CD4-positive, CD25-positive, alpha-beta regulatory T cell (primary cell): ENCODE results near the gene NBEA. TPM values are rescaled to one million over a fixed set of nuclear protein-coding genes. Genes with fewer than 3 reads are reported as not detected.
A peak's percentile ranks its signal among the peaks of the same experiment; 100 is the strongest.

Experiments
- ATAC-seq, 2 donors: fragments of 150-1000 bp; cut with Tn5 transposase; one replicate each; pipeline ENCODE4 v1.10.0; 2021; ENCODE audit warnings: low read depth in 2 of 2, moderate number of reproducible peaks in 2 of 2, moderate library complexity in 1 of 2
- DNase-seq, 3 donors: peaks; one replicate each; pipeline versions ENCODE4 v3.0.0 to v3.0.0-alpha.2; 2012 to 2022; ENCODE audit warnings: mixed read lengths in 1 of 3
- H3K27ac ChIP-seq: one replicate; pipeline ENCODE4 v1.7.0; 2013; ENCODE audit warnings: mild to moderate bottlenecking, low read length; ENCODE audit not compliant: insufficient read depth, poor library complexity, severe bottlenecking
- H3K27me3 ChIP-seq: one replicate; pipeline ENCODE4 v1.7.0; 2013; ENCODE audit warnings: low read length; ENCODE audit not compliant: control insufficient read depth, insufficient read depth
- H3K36me3 ChIP-seq: one replicate; pipeline ENCODE4 v1.7.0; 2013; ENCODE audit warnings: mild to moderate bottlenecking, low read length, moderate library complexity; ENCODE audit not compliant: control insufficient read depth, insufficient read depth
- H3K4me1 ChIP-seq: 2 replicates; pipeline ENCODE4 v1.7.0; 2013; ENCODE audit warnings: mild to moderate bottlenecking, low read length; ENCODE audit not compliant: insufficient read depth, control insufficient read depth, poor library complexity, severe bottlenecking
- H3K4me3 ChIP-seq: one replicate; pipeline ENCODE4 v1.7.0; 2013; ENCODE audit warnings: low read depth, mild to moderate bottlenecking, low read length, moderate library complexity
- H3K9me3 ChIP-seq, 2 experiments: 1 replicate in 1 of 2; 2 replicates in 1 of 2; pipeline ENCODE4 v1.7.0; 2013; ENCODE audit warnings: low read length in 2 of 2, mild to moderate bottlenecking in 1 of 2, moderate library complexity in 1 of 2; ENCODE audit not compliant: control insufficient read depth in 2 of 2
- H3K27ac Mint-ChIP-seq, 3 donors: one replicate each; pipeline ENCODE4 v1.8.0; 2020 to 2022; ENCODE audit warnings: mild to moderate bottlenecking in 3 of 3, mixed read lengths in 3 of 3, moderate library complexity in 2 of 3
- H3K27me3 Mint-ChIP-seq: one replicate; pipeline ENCODE4 v1.8.0; 2022; ENCODE audit warnings: mild to moderate bottlenecking, mixed read lengths
- H3K36me3 Mint-ChIP-seq: one replicate; pipeline ENCODE4 v1.8.0; 2020; ENCODE audit warnings: mixed read lengths
- H3K4me1 Mint-ChIP-seq, 4 donors: one replicate each; pipeline ENCODE4 v1.8.0; 2020 to 2022; ENCODE audit warnings: mixed read lengths in 4 of 4, mild to moderate bottlenecking in 1 of 4
- H3K4me3 Mint-ChIP-seq, 4 donors: one replicate each; pipeline ENCODE4 v1.8.0; 2020 to 2022; ENCODE audit warnings: mild to moderate bottlenecking in 4 of 4, mixed read lengths in 4 of 4, moderate library complexity in 3 of 4
- H3K9me3 Mint-ChIP-seq, 7 donors: one replicate each; pipeline ENCODE4 v1.8.0; 2020 to 2022; ENCODE audit warnings: mixed read lengths in 7 of 7, mild to moderate bottlenecking in 3 of 7, moderate library complexity in 2 of 7
- polyA plus RNA-seq, 4 donors: library from polyadenylated mRNA; unstranded; fragments of 300-500 nt; fragmentation: Illumina TruSeq; gene quantifications; one replicate each; pipeline ENCODE4 v1.2.3, GENCODE V29; 2021
- total RNA-seq: library from RNA; stranded (reverse); gene quantifications from one replicate; pipeline ENCODE4 v1.2.3, GENCODE V29; 2022

The NBEA gene
- total and polyA plus RNA-seq, 5 donors from 2014 or later = 0.02 to 1.1 (median 0.30) TPM

DNA sequence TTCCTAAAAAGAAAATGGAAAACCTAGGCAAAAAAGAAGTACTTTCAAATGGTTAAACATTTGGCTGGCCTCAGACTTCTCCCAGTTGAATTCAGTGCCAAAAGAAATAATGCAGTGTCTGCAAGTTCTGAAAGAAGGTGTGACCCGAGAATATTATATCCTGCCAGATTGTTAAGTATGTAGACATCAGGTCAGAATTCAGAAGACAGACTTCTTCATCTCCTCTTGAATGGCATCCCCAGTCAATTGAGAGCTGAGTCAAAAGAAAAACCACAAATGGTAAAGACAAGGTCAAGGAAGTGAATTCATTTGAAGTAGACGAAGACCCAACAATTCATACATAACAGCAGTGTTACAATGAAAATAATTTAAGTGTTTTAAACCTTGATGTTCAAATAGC is 194.5 kb downstream of the NBEA start:
- no peaks in the 10 kb centered on the region for H3K9me3 ChIP-seq
- Mint-ChIP-seq H3K4me1 (no peaks in the 10 kb centered on the region), H3K27me3 (no peaks in the 10 kb centered on the region), H3K4me3 (no peak overlapping the region), H3K27ac (no peak overlapping the region), H3K9me3 (peaks cover 0 to 6% (median 0%) of the 10 kb centered on the region in 7 donors), H3K36me3 (no peaks in the 10 kb centered on the region)
- H3K4me1 ChIP-seq = no peaks in the 10 kb centered on the region
- peak in 1 of 3 donors; percentile 24 for DNase-seq
- H3K4me3 ChIP-seq = no peak overlapping the region
- no peak overlapping the region for H3K27ac ChIP-seq
- ATAC-seq = no peak
- no peaks in the 10 kb centered on the region for H3K36me3 ChIP-seq
- H3K27me3 ChIP-seq = no peaks in the 10 kb centered on the region

DNA sequence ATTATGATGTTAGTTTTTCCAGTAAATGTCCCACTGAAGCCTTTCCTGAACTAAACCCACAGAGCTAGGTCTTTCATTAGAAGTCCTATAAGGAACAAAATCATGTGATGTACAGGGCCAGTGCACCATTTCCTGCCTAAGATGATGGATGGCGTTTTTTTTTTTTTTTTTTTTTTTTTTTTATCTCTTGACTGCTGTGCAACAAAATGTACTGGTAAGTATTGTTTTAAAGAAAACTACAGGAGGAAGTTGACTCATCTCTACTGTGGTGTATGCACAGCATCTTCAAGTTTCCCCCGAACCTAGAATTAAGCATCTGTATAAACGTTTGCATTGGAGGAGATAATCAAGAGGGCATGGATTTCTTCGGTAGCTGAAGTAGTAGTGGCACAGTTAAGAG is 197.5 kb downstream of the NBEA start:
- Mint-ChIP-seq H3K4me3 (no peak overlapping the region), H3K4me1 (no peaks in the 10 kb centered on the region), H3K27ac (no peak overlapping the region), H3K27me3 (no peaks in the 10 kb centered on the region), H3K9me3 (peaks cover 0 to 7% (median 0%) of the 10 kb centered on the region in 7 donors), H3K36me3 (no peaks in the 10 kb centered on the region)
- H3K4me3 ChIP-seq = no peak overlapping the region
- no peak for ATAC-seq
- no peak overlapping the region for H3K27ac ChIP-seq
- H3K27me3 ChIP-seq = no peaks in the 10 kb centered on the region
- H3K36me3 ChIP-seq = no peaks in the 10 kb centered on the region
- H3K4me1 ChIP-seq = no peaks in the 10 kb centered on the region
- no peaks in the 10 kb centered on the region for H3K9me3 ChIP-seq
- DNase-seq = peak in 1 of 3 donors; percentile 41

DNA sequence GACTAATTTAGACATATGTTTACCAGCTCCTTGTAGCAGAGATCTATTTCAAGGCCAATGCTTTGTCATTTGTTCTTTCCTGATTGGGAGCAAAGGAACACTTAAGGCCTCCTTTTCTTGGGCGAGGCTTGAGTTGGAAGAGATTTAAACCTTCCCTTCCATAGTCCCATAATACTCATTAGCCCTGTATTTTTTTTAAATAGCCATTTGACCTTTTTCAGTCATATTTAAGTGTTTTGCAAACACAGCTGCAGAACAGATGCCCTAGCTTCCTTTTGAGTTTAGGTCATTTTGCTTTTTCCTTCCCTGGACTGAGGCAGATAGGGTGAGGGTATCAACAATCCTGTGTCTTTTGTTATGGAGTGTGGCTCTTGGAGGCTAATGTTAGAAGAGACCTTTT is 198.3 kb downstream of the NBEA start:
- H3K4me3 Mint-ChIP-seq = no peak overlapping the region
- H3K27me3 Mint-ChIP-seq = no peaks in the 10 kb centered on the region
- Histone ChIP-seq H3K36me3 (no peaks in the 10 kb centered on the region), H3K27ac (no peak overlapping the region), H3K9me3 (no peaks in the 10 kb centered on the region), H3K4me1 (no peaks in the 10 kb centered on the region), H3K27me3 (no peaks in the 10 kb centered on the region), H3K4me3 (no peak overlapping the region)
- DNase-seq (no peak), ATAC-seq (no peak)
- peaks cover 0 to 8% (median 0%) of the 10 kb centered on the region in 7 donors for H3K9me3 Mint-ChIP-seq
- H3K4me1 Mint-ChIP-seq = no peaks in the 10 kb centered on the region
- no peaks in the 10 kb centered on the region for H3K36me3 Mint-ChIP-seq
- no peak overlapping the region for H3K27ac Mint-ChIP-seq

DNA sequence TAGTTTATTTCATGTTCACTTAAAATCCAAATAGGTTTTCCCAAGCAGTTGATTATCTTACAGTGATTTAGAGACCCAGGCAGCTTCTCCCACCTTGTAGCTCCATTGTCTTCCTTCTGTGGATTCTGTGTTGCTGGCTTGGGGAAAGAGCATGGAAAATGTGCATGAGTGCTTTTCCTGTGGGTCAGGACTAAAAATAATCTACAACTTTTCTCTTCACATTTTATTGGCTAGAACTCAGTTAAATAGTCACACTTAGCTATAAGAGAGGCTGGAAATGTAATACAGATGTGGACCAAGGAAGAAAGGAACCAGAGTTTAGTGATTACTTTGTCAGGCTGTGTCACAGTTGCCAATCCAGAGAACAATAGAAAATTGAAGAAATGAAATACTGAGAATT is 198.8 kb downstream of the NBEA start:
- Histone ChIP-seq H3K27ac (no peak overlapping the region), H3K9me3 (no peaks in the 10 kb centered on the region), H3K27me3 (no peaks in the 10 kb centered on the region), H3K4me3 (no peak overlapping the region), H3K36me3 (no peaks in the 10 kb centered on the region), H3K4me1 (no peaks in the 10 kb centered on the region)
- no peaks in the 10 kb centered on the region for H3K27me3 Mint-ChIP-seq
- no peaks in the 10 kb centered on the region for H3K4me1 Mint-ChIP-seq
- DNase-seq (no peak), ATAC-seq (no peak)
- H3K27ac Mint-ChIP-seq = no peak overlapping the region
- H3K36me3 Mint-ChIP-seq = no peaks in the 10 kb centered on the region
- H3K4me3 Mint-ChIP-seq = no peak overlapping the region
- H3K9me3 Mint-ChIP-seq = peaks cover 0 to 8% (median 0%) of the 10 kb centered on the region in 7 donors

DNA sequence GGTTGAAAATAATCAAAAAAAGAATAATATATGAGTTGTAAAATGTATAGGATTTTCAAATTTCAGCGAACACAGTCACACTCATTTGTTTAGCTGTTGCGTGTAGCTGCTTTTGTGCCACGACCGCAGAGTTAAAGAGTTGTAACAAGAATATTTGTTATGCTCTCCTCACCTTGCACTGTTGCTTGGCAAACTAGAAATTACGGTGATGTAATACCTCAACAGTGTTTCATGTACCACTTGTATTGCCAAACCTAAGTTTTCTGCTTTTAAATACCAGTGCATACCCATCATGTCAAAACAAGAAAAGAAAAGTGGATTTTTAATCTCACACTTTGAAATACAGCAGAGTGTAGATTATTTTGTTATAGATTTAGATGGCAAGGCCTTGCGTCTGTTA is 201.1 kb downstream of the NBEA start:
- Histone ChIP-seq H3K4me1 (no peaks in the 10 kb centered on the region), H3K4me3 (no peak overlapping the region), H3K27me3 (no peaks in the 10 kb centered on the region), H3K9me3 (no peaks in the 10 kb centered on the region), H3K36me3 (no peaks in the 10 kb centered on the region), H3K27ac (no peak overlapping the region)
- no peak for DNase-seq
- Mint-ChIP-seq H3K9me3 (peaks cover 0 to 5% (median 0%) of the 10 kb centered on the region in 7 donors), H3K36me3 (no peaks in the 10 kb centered on the region), H3K27me3 (no peaks in the 10 kb centered on the region), H3K27ac (no peak overlapping the region), H3K4me3 (no peak overlapping the region), H3K4me1 (no peaks in the 10 kb centered on the region)
- ATAC-seq = no peak

DNA sequence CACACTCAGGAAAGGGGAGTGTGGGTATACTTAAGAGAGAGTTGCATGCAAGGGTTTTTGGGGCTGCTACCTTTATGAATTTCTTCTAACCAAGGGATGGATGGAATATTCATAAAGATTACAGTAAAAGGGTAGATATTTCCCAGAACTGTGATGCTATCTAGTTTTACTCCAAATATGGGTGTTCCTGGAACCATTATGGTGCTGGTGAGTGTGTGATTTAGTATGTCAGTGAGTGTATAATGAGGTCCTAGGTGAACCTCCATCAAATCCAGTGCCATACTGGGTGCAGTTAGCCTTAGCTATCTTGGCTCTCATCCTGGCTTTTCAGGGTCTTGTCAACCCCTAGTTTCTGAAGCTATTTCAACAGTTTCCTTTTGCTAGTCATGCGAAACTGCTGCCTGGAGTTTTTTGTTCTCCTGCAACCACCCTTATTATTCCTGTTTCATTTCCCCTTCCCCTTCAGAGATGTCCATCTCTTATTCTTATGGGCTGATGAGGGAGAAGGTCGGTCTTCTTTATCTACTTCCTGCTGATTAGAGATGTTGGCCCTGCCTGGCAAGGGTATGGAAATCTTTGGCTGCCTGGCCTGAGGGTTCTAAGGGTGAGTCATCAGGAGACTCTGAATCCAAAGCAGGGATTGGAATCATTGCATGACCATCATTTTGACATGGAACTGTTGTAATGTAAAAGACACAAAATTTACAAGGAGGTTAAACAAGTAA is 202.3 kb downstream of the NBEA start:
- ATAC-seq (no peak), DNase-seq (no peak)
- H3K4me1 Mint-ChIP-seq = no peaks in the 10 kb centered on the region
- no peak overlapping the region for H3K27ac Mint-ChIP-seq
- no peaks in the 10 kb centered on the region for H3K27me3 Mint-ChIP-seq
- Histone ChIP-seq H3K4me3 (no peak overlapping the region), H3K27ac (no peak overlapping the region), H3K27me3 (no peaks in the 10 kb centered on the region), H3K9me3 (no peaks in the 10 kb centered on the region), H3K4me1 (no peaks in the 10 kb centered on the region), H3K36me3 (no peaks in the 10 kb centered on the region)
- H3K4me3 Mint-ChIP-seq = no peak overlapping the region
- H3K36me3 Mint-ChIP-seq = no peaks in the 10 kb centered on the region
- H3K9me3 Mint-ChIP-seq = peaks cover 0 to 5% (median 0%) of the 10 kb centered on the region in 7 donors

DNA sequence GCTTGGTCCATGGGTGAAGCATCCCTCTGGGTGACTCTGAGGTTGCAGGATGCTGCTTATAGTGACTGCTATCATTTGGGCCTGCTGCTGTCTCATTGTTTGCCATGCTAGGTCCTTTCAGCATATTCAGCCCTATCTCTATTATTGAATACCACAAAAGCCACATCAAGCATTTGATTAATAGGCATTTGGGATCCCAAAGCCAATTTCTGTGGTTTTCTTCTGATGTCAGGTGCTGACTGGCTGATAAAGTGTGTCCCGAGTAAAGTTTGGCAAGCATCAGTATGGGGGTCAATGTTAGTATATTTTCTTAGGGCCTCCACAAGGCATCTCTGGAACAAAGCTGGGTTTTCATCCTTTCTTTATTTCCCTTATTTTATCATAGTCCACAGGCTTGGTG is 204.6 kb downstream of the NBEA start:
- no peak overlapping the region for H3K27ac Mint-ChIP-seq
- no peak for ATAC-seq
- no peaks in the 10 kb centered on the region for H3K4me1 Mint-ChIP-seq
- Histone ChIP-seq H3K36me3 (no peaks in the 10 kb centered on the region), H3K27ac (no peak overlapping the region), H3K4me1 (no peaks in the 10 kb centered on the region), H3K27me3 (no peaks in the 10 kb centered on the region), H3K9me3 (no peaks in the 10 kb centered on the region), H3K4me3 (no peak overlapping the region)
- no peak for DNase-seq
- H3K36me3 Mint-ChIP-seq = no peaks in the 10 kb centered on the region
- no peaks in the 10 kb centered on the region for H3K27me3 Mint-ChIP-seq
- H3K4me3 Mint-ChIP-seq = no peak overlapping the region
- H3K9me3 Mint-ChIP-seq = peaks cover 0 to 5% (median 0%) of the 10 kb centered on the region in 7 donors

DNA sequence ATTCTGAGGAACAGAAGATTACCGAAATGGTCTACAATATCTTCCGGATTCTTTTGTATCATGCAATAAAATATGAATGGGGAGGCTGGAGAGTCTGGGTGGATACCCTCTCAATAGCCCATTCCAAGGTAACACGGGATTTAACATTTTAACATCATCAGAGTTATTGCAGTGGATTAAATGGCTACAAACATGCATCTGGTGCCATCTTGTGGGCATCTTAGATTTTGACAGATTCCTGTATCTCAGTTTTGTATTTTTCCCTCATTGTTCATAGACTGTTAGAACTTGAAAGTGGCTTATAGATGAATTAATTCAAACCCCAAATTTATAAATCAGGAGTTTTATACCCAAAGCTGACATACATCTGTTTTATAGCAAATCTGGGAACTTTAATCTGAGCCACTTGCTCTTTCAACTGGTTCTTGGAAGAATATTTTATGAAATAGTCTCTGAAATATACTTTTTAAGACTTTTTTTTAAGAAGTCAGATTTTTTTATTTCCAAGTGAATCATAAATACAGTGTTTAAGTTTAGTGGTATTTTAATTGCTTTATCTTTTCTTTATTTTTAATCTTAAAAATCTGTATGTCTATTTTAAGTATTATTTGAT is 215.2 kb downstream of the NBEA start:
- H3K4me3 ChIP-seq = no peak overlapping the region
- no peaks in the 10 kb centered on the region for H3K9me3 ChIP-seq
- no peaks in the 10 kb centered on the region for H3K36me3 ChIP-seq
- ATAC-seq (no peak), DNase-seq (peak in 1 of 3 donors; percentile 63)
- Mint-ChIP-seq H3K9me3 (no peaks in the 10 kb centered on the region), H3K27me3 (no peaks in the 10 kb centered on the region), H3K4me1 (peaks cover 0 to 3% (median under 1%) of the 10 kb centered on the region in 4 donors), H3K27ac (no peak overlapping the region), H3K4me3 (no peak overlapping the region), H3K36me3 (no peaks in the 10 kb centered on the region)
- no peaks in the 10 kb centered on the region for H3K27me3 ChIP-seq
- H3K4me1 ChIP-seq = no peaks in the 10 kb centered on the region
- H3K27ac ChIP-seq = no peak overlapping the region
